IMR-90 (cell line): ENCODE results near the gene SREBF2. TPM values are rescaled to one million over a fixed set of nuclear protein-coding genes. Genes with fewer than 3 reads are reported as not detected.

ENCODE experiments used
- ATAC-seq: fragments of 200-7000 bp; cut with Tn5 transposase; 2 replicates; pipeline ENCODE4 v1.9.1; 2020; ENCODE audit warnings: low read depth, mild to moderate bottlenecking, moderate library complexity
- BruUV-seq: library from RNA; stranded (reverse); fragments of 400-500 nt; replicated peaks from 2 replicates; lab custom pipeline; 2021; lab: Mats Ljungman, UMichigan
- CTCF ChIA-PET: fragments of 300-600 bp; formaldehyde crosslinking; extraction: SDS; loops from one replicate; lab custom pipeline; 2021; ENCODE audit warnings: antibody characterized with exemption; lab: Yijun Ruan, JAX
- POLR2A ChIA-PET: fragments of 300-600 bp; sonication (Branson Sonifier 250); formaldehyde crosslinking; loops from one replicate; lab custom pipeline; 2022; ENCODE audit warnings: antibody characterized with exemption; ENCODE audit not compliant: unreplicated experiment; lab: Charles Lee
- DNase-seq: peaks from one replicate; pipeline ENCODE4 v3.0.0; 2013
- H2AFZ ChIP-seq: replicated peaks from 2 replicates; pipeline ENCODE3; 2013; ENCODE audit warnings: low read length, mild to moderate bottlenecking; ENCODE audit not compliant: poor library complexity
- H2AK5ac ChIP-seq: 2 replicates; pipeline ENCODE4 v1.6.1; 2013; ENCODE audit warnings: low read depth, low read length, inconsistent platforms
- H2AK9ac ChIP-seq: replicated peaks from 2 replicates; pipeline ENCODE3; 2013; ENCODE audit warnings: mild to moderate bottlenecking, low read depth, low read length, moderate library complexity; ENCODE audit not compliant: poor library complexity
- H2BK120ac ChIP-seq: 2 replicates; pipeline ENCODE4 v1.6.1; 2013; ENCODE audit warnings: low read depth, low read length, inconsistent platforms
- H2BK15ac ChIP-seq: 3 replicates; pipeline ENCODE4 v1.6.1; 2013; ENCODE audit warnings: low read depth, low read length, inconsistent platforms
- H2BK20ac ChIP-seq: 2 replicates; pipeline ENCODE4 v1.6.1; 2013; ENCODE audit warnings: low read depth, mild to moderate bottlenecking, inconsistent platforms, low read length, moderate library complexity
- H2BK5ac ChIP-seq: 2 replicates; pipeline ENCODE4 v1.6.1; 2013; ENCODE audit warnings: mild to moderate bottlenecking, low read depth, low read length, inconsistent platforms; ENCODE audit not compliant: poor library complexity, severe bottlenecking
- H3K14ac ChIP-seq: replicated peaks from 2 replicates; pipeline ENCODE4 v1.6.1; 2013; ENCODE audit warnings: low read depth, low read length, inconsistent platforms
- H3K18ac ChIP-seq: 2 replicates; pipeline ENCODE4 v1.6.1; 2013; ENCODE audit warnings: low read depth, low read length, control low read depth
- H3K23ac ChIP-seq: 2 replicates; pipeline ENCODE4 v1.6.1; 2013; ENCODE audit warnings: low read depth, low read length, inconsistent platforms
- H3K27ac ChIP-seq: 2 replicates; pipeline ENCODE4 v1.5.1; 2013; ENCODE audit warnings: mild to moderate bottlenecking, control low read depth, low read length; ENCODE audit not compliant: insufficient read depth
- H3K27me3 ChIP-seq: 2 replicates; pipeline ENCODE4 v1.6.1; 2013; ENCODE audit warnings: low read length; ENCODE audit not compliant: control insufficient read depth, insufficient read depth
- H3K36me3 ChIP-seq: 2 replicates; pipeline ENCODE4 v1.6.1; 2013; ENCODE audit warnings: low read length, mixed read lengths; ENCODE audit not compliant: control insufficient read depth, insufficient read depth
- H3K4ac ChIP-seq: 2 replicates; pipeline ENCODE4 v1.6.1; 2013; ENCODE audit warnings: low read depth, low read length, inconsistent platforms
- H3K4me1 ChIP-seq: 2 replicates; pipeline ENCODE4 v1.6.1; 2013; ENCODE audit warnings: low read length, mixed read lengths; ENCODE audit not compliant: control insufficient read depth, insufficient read depth
- H3K4me2 ChIP-seq: 2 replicates; pipeline ENCODE4 v1.6.1; 2013; ENCODE audit warnings: low read depth, mild to moderate bottlenecking, control low read depth, low read length, moderate library complexity
- H3K4me3 ChIP-seq: 2 replicates; pipeline ENCODE4 v1.5.1; 2013; ENCODE audit warnings: low read depth, mild to moderate bottlenecking, control low read depth, low read length, moderate library complexity; ENCODE audit not compliant: insufficient read depth
- H3K56ac ChIP-seq: 2 replicates; pipeline ENCODE4 v1.6.1; 2013; ENCODE audit warnings: low read length, inconsistent platforms; ENCODE audit not compliant: insufficient read depth; ENCODE audit errors: extremely low read depth
- H3K79me1 ChIP-seq, 2 experiments: 2 replicates each; pipeline ENCODE4 v1.6.1; 2013; ENCODE audit warnings: low read length in 2 of 2, inconsistent platforms in 1 of 2, low read depth in 1 of 2
- H3K9ac ChIP-seq: 2 replicates; pipeline ENCODE4 v1.6.1; 2013; ENCODE audit warnings: low read depth, low read length, control low read depth
- H3K9me1 ChIP-seq: 2 replicates; pipeline ENCODE4 v1.6.1; 2013; ENCODE audit warnings: low read length, inconsistent platforms; ENCODE audit not compliant: insufficient read depth
- H3K9me3 ChIP-seq: 2 replicates; pipeline ENCODE4 v1.6.1; 2013; ENCODE audit warnings: low read length; ENCODE audit not compliant: control insufficient read depth, insufficient read depth
- H4K20me1 ChIP-seq: 2 replicates; pipeline ENCODE4 v1.6.1; 2013; ENCODE audit warnings: low read length, inconsistent platforms; ENCODE audit not compliant: insufficient read depth
- H4K5ac ChIP-seq: 2 replicates; pipeline ENCODE4 v1.6.1; 2013; ENCODE audit warnings: mild to moderate bottlenecking, low read depth, low read length, control low read depth
- H4K8ac ChIP-seq, 2 experiments: 2 replicates each; pipeline ENCODE4 v1.6.1; 2013; ENCODE audit warnings: low read depth in 2 of 2, low read length in 2 of 2, control low read depth in 1 of 2, inconsistent platforms in 1 of 2
- H4K91ac ChIP-seq: 2 replicates; pipeline ENCODE4 v1.6.1; 2013; ENCODE audit warnings: low read depth, low read length, inconsistent platforms; ENCODE audit not compliant: insufficient read depth
- BHLHE40 ChIP-seq: fragments of 150-350 bp; IDR thresholded peaks from 2 replicates; pipeline ENCODE4 v1.6.1; 2016; ENCODE audit warnings: mild to moderate bottlenecking, low read depth, low read length
- CEBPB ChIP-seq: IDR thresholded peaks from 2 replicates; pipeline ENCODE4 v1.6.1; 2012; ENCODE audit warnings: low read depth, low read length, improper control_type of control experiment
- CHD1 ChIP-seq: IDR thresholded peaks from 2 replicates; pipeline ENCODE4 v1.6.1; 2012; ENCODE audit warnings: low read depth, low read length, improper control_type of control experiment
- CTCF ChIP-seq: conservative IDR thresholded peaks from 2 replicates; pipeline ENCODE4 v1.5.1; 2012; ENCODE audit warnings: mild to moderate bottlenecking, low read depth, low read length, improper control_type of control experiment
- ELK1 ChIP-seq: fragments of 150-350 bp; IDR thresholded peaks from 2 replicates; pipeline ENCODE4 v1.6.1; 2016; ENCODE audit warnings: low read depth, mild to moderate bottlenecking, low read length, moderate library complexity, borderline replicate concordance
- FOS ChIP-seq: fragments of 150-350 bp; IDR thresholded peaks from 2 replicates; pipeline ENCODE4 v1.6.1; 2016; ENCODE audit warnings: low read depth, low read length
- MAFK ChIP-seq: IDR thresholded peaks from 2 replicates; pipeline ENCODE4 v1.6.1; 2012; ENCODE audit warnings: low read depth, low read length, improper control_type of control experiment
- MAZ ChIP-seq: IDR thresholded peaks from 2 replicates; pipeline ENCODE4 v1.6.1; 2012; ENCODE audit warnings: low read depth, mild to moderate bottlenecking, low read length, improper control_type of control experiment, moderate library complexity, borderline replicate concordance
- MXI1 ChIP-seq: IDR thresholded peaks from 2 replicates; pipeline ENCODE4 v1.6.1; 2012; ENCODE audit warnings: low read depth, mild to moderate bottlenecking, low read length, moderate library complexity, borderline replicate concordance
- NFE2L2 ChIP-seq: fragments of 150-350 bp; IDR thresholded peaks from 2 replicates; pipeline ENCODE4 v1.6.1; 2016; ENCODE audit warnings: low read depth, mild to moderate bottlenecking, low read length
- POLR2A ChIP-seq: IDR thresholded peaks from 2 replicates; pipeline ENCODE4 v1.6.1; 2012; ENCODE audit warnings: mild to moderate bottlenecking, low read depth, low read length
- RAD21 ChIP-seq: IDR thresholded peaks from 2 replicates; pipeline ENCODE4 v1.6.1; 2012; ENCODE audit warnings: low read length, improper control_type of control experiment
- RCOR1 ChIP-seq: IDR thresholded peaks from 2 replicates; pipeline ENCODE4 v1.6.1; 2012; ENCODE audit warnings: mild to moderate bottlenecking, low read length, improper control_type of control experiment; ENCODE audit not compliant: insufficient replicate concordance
- RFX5 ChIP-seq: IDR thresholded peaks from 2 replicates; pipeline ENCODE4 v1.8.0; 2012; ENCODE audit warnings: low read depth, mild to moderate bottlenecking, low read length, moderate library complexity
- SMC3 ChIP-seq: fragments of 150-350 bp; IDR thresholded peaks from 2 replicates; pipeline ENCODE4 v1.6.1; 2016; ENCODE audit warnings: low read depth, mild to moderate bottlenecking, antibody characterized with exemption, low read length, moderate library complexity
- USF2 ChIP-seq: fragments of 150-350 bp; IDR thresholded peaks from 2 replicates; pipeline ENCODE4 v1.6.1; 2017; ENCODE audit warnings: mild to moderate bottlenecking, antibody characterized with exemption, low read length, low read depth
- WGBS, 2 experiments: methylation state at CpG; one replicate each; pipeline versions ENCODE4 v1.1.5 to v1.1.7; 2013; ENCODE audit warnings: missing lambda C conversion rate in 2 of 2; ENCODE audit not compliant: insufficient read length in 1 of 2; ENCODE audit errors: extremely low coverage in 2 of 2; 5-methylcytosine and 5-hydroxymethylcytosine counted together
- dilution Hi-C: fragments of 300-500 bp; cut with HindIII; formaldehyde crosslinking; loops from one replicate; pipeline ENCODE4 v1.14.3; 2018; ENCODE audit warnings: low sequenced_read_pairs; ENCODE audit not compliant: unreplicated experiment
- in situ Hi-C: fragments of 300-500 bp; cut with MboI; formaldehyde crosslinking; loops from 3 replicates; pipeline ENCODE4 v1.14.3; 2019; ENCODE audit warnings: low sequenced_read_pairs, inconsistent platforms, mixed read lengths
- intact Hi-C: fragments of 100-400 bp; cut with micrococcal nuclease; formaldehyde crosslinking; loops from 2 replicates; pipeline ENCODE4 v1.10.0; 2022
- polyA plus RNA-seq, 3 experiments: library from polyadenylated mRNA; depleted of rRNA; stranded (reverse); fragments of >200 nt; gene quantifications; 2 replicates each; pipeline ENCODE4 v1.2.3, GENCODE V29; 2012; ENCODE audit warnings: low replicate concordance in 1 of 3
- total RNA-seq: library from RNA; depleted of rRNA; stranded (reverse); fragments of >200 nt; gene quantifications from 2 replicates; pipeline ENCODE4 v1.2.3, GENCODE V29; 2012

The SREBF2 gene
- total and polyA plus RNA-seq, 2 of the 4 experiments (the other 2 are of a cell fraction): 8.1 to 47.4 TPM

GRCh38 chr22:41819257-41819656 lies 13.6 kb upstream of the SREBF2 start:
- H3K36me3 ChIP-seq: 0 out of 2 replicates have a peak, but pooled peaks cover 1% of the 10 kb centered on the region
- CTCF ChIA-PET: no interaction called here
- H3K9ac ChIP-seq: no peak overlapping the region
- no peak overlapping the region for H2BK20ac ChIP-seq
- no peak overlapping the region for H4K8ac ChIP-seq
- peaks cover 2% of the 10 kb centered on the region for H3K4me1 ChIP-seq
- no peak overlapping the region for H3K4me2 ChIP-seq
- H3K27ac ChIP-seq: no peak overlapping the region
- H4K20me1 ChIP-seq: no peaks in the 10 kb centered on the region
- no peak overlapping the region for H3K56ac ChIP-seq
- no peak overlapping the region for H3K4ac ChIP-seq
- DNase-seq (no peak), ATAC-seq (no peak)
- TF ChIP-seq USF2 (no peak), FOS (no peak), RCOR1 (no peak), SMC3 (no peak), POLR2A (no peak), ELK1 (no peak), CHD1 (no peak), CTCF (no peak), NFE2L2 (no peak), RFX5 (no peak), RAD21 (no peak), BHLHE40 (no peak), MAZ (no peak), MXI1 (no peak), MAFK (no peak), CEBPB (no peak)
- no peaks in the 10 kb centered on the region for H3K9me3 ChIP-seq
- peaks cover 0 to 4% of the 10 kb centered on the region in 2 experiments; a peak in 1 of 4 replicates for H3K79me1 ChIP-seq
- dilution Hi-C loops: no loop called here
- no peak overlapping the region for H3K18ac ChIP-seq
- no peak overlapping the region for H2BK120ac ChIP-seq
- H4K91ac ChIP-seq: no peak overlapping the region
- H3K4me3 ChIP-seq: no peak overlapping the region
- no peak overlapping the region for H2AK9ac ChIP-seq
- intact Hi-C loops: no loop called here
- no peak overlapping the region for H4K5ac ChIP-seq
- no TSS peak for BruUV-seq
- H2AFZ ChIP-seq: no peak overlapping the region
- no peak overlapping the region for H2BK15ac ChIP-seq
- H3K27me3 ChIP-seq: no peaks in the 10 kb centered on the region
- peaks cover 10% of the 10 kb centered on the region; the same call in 1 of the 2 replicates for H3K9me1 ChIP-seq
- POLR2A ChIA-PET: interaction anchor here (0.6 kb wide), 1 partner anchor 554 kb away, joined by 3 read pairs; no protein-coding TSS in a partner anchor
- WGBS, 2 experiments: no CpG with 5 or more reads among the region's 4 CpGs
- no peak overlapping the region for H2BK5ac ChIP-seq
- no peak overlapping the region for H3K23ac ChIP-seq
- no peak overlapping the region for H2AK5ac ChIP-seq
- no peak overlapping the region for H3K14ac ChIP-seq
- in situ Hi-C loops: no loop called here
